ENCODE data around the gene GRSF1.

GRSF1 gene

GRCh38 chr4:70768301-70768948 lies 71.3 kb downstream of the GRSF1 start (continued):
- TF ChIP-seq ZNF692 (tag by site-specific recombination; IDR thresholded peaks at IDR 0.05) (no peak), HIC1 (tag by site-specific recombination; IDR thresholded peaks at IDR 0.05) (no peak), OVOL3 (tag by site-specific recombination; IDR thresholded peaks at IDR 0.05) (no peak), ZNF513 (tag by site-specific recombination; IDR thresholded peaks at IDR 0.05) (no peak)
